Measurements from ENCODE around the gene RFX4.
"Not testable (repeated sequence)": the region's sequence is repeated elsewhere in the genome, so short reads cannot be mapped to it uniquely, and the experiment has no call there.

Gene RFX4

DNA sequence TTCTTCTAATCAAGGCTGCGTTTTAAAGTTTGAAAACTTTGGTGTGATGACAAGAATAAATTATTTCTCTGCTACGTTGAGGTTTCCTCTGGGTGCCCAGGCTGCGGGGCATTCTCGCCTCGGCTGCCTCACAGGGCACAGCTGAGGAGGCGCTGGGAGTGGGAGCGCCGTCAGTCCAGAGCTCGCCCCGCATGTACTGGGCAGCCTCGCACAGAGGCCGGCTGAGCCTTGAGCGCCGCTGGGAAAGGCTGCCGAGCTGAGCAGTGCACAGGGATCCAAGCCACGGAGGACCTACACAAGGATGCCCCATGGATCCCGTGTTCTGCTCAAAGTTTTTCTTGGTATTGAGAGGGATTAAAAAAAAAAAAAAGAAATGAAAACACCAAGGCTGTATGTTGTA lies 11.6 kb downstream of the RFX4 start:
- no peak for DNase-seq

- no peak for DNase-seq
Measured at GRCh38 chr12:106595268-106595667, 12.5 kb downstream of the RFX4 start.

- DNase-seq: no peak
Measured at GRCh38 chr12:106598003-106598402, 15.2 kb downstream of the RFX4 start.

- no peak for DNase-seq
Measured at GRCh38 chr12:106599302-106599701, 16.5 kb downstream of the RFX4 start.

DNA sequence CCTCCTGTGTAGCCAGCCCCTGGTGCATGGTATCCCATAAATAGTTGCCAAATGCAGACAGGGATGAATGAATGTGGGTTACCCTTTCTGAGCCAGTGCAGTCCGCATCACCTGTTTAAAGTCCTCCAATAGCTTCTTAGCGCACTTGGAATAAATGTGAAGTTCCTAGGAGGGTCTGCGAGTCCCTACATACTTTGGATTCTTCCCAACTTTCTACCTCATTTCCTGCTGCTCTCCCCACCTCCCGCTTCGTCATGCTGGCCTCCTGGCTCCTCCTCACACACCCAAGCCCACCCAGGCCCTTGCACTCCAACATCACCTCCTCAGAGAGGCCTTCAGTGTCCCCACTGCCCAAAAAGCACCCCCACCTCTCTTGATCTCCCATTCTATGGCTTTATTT lies 17.7 kb downstream of the RFX4 start:
- no peak for DNase-seq

- DNase-seq: no peak
Measured at GRCh38 chr12:106601031-106601430, 18.2 kb downstream of the RFX4 start.

GRCh38 chr12:106601496-106601895 lies 18.7 kb downstream of the RFX4 start:
- no peak for DNase-seq

- DNase-seq: no peak
Measured at GRCh38 chr12:106602076-106602475, 19.3 kb downstream of the RFX4 start.

GRCh38 chr12:106605254-106605653 lies 22.4 kb downstream of the RFX4 start:
- no peak for DNase-seq

GRCh38 chr12:106620588-106620987 lies 37.8 kb downstream of the RFX4 start:
- not testable (repeated sequence) for DNase-seq

- DNase-seq: no peak
Measured at GRCh38 chr12:106625976-106626375, 43.2 kb downstream of the RFX4 start.

GRCh38 chr12:106629797-106630659 lies 47.2 kb downstream of the RFX4 start:
- no peak for DNase-seq

GRCh38 chr12:106631150-106631549 lies 48.3 kb downstream of the RFX4 start:
- no peak for DNase-seq

GRCh38 chr12:106631797-106632196 lies 49.0 kb downstream of the RFX4 start:
- DNase-seq: no peak

DNA sequence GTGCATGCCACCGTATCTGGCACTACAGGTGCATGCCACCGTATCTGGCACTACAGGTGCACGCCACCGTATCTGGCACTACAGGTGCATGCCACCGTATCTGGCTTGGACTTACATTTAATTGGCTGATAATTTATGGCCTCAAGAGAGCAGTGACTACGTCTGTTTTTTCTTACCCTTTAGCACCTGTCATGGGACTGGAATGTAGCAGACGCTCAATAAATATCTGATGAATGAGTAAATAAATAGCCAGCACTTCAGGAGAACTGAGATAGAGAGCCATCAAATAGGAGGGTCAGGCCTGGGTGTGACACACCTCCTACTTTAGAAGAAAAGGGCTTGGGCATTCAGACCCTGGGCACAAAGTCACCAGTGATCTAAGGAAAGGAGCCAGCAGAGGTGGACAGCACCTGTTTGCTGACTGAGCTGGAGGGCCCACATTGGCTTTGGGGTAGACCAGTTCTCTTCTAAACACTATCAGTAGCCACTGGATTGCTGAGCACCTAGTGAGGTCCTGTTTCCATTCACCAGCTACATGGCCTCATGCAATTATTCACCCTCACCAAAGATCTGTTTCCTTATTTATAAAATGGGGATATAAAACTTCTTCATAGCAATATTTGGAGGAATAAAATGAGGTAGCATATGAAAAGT lies 50.1 kb downstream of the RFX4 start:
- no peak for DNase-seq

DNA sequence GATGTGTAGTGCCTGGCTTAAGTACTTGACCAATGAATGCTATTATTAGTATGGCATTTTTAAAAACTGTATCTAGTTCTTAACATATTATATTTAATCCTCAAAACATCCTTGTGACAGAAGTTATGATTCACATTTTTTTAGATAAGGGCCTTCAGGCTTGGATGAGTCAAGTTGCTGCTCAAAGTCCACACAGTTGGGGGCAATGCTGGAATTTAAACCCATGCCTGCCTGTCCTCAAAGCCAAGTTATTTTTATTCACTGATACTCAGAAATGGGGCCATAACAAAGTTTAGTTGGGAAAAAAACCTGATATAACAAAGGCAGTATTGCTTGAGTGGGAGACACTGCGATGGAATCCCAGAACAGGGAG lies 50.6 kb downstream of the RFX4 start:
- DNase-seq: no peak

DNA sequence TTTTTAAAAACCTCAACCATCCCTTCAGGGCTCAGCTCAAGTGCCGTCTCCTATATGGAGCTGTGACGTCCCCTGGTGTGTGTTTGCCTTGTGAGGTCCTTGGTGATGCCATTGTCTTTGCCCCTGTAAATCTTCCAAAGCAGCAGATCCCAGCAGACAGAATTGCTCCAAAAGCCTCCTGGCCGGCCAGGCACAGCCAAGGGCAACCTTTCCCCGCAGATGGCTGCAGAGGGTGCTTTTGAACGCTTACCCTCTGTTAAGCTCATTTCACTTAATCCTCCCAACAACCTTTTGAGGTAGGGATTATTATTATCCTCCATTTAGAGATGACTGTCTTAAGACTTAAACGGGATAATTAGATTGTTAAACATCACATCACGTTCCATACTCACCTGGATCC lies 51.4 kb downstream of the RFX4 start:
- no peak for DNase-seq

DNA sequence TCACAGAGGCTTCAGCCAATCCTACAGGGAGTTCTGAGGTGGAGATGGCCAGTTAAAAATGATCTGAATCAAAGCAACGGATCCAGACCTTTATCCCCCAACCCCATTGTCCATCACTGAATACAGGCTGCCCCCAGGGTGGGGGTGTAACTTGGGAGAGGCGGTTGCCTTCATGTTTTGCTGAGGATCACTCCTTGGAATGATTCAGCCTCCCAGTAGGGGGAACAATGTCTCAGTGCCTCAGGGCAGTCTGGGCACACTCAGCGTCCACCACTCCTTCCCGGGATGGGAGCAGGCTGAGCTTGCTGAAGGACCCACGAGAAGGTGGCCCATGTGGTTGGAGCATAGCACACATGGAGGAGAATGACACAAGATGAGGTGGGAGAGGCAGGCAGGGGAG lies 60.2 kb downstream of the RFX4 start:
- no peak for DNase-seq

DNA sequence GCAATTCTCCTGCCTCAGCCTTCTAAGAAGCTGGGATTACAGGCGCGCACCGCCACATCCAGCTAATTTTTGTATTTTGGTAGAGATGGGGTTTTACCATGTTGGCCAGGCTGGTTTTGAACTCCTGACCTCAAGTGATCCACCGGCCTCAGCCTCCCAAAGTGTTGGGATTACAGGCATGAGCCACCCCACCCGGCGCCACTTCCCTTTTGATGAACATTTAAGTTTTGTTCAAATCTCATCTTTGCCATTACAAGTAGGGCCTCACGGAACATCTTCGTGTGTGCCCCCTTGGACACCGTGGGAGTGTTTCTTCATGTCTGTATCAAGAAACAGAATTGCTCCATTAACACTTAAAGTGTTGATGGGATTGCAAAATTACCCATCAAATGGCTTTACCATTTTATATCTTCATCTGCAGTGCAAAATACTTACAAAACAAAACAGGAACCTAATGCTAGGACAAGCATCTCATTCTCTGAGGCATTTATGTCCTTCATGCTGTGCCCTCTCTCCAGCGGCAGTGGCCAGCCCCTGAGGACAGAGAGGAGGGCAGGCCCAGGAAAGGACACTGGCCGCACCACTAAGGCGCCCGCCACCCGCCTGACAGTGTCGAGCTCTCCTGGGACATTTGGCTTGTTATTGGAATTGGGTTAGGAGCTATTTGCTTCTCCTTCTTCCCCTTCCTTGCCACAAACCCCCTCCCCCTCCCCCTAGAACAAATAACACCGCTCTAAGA lies 61.7 kb downstream of the RFX4 start:
- no peak for DNase-seq

DNA sequence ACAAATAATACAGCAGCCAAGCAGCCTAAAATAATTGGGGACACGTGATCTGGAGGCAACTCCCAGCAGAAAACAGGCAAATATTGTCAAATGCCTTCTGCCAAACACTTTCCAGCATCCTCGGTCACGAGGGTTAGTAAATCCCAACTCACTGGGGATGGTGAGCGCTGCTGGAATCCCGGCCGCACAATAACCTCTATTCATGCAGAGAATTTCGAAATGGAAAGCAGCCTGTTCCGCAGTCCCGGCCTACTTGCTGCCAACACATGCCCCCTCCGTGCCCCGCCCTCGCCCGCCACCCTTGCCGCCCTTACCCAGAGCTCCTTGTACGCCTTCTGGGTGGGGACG lies 62.2 kb downstream of the RFX4 start:
- no peak for DNase-seq

DNA sequence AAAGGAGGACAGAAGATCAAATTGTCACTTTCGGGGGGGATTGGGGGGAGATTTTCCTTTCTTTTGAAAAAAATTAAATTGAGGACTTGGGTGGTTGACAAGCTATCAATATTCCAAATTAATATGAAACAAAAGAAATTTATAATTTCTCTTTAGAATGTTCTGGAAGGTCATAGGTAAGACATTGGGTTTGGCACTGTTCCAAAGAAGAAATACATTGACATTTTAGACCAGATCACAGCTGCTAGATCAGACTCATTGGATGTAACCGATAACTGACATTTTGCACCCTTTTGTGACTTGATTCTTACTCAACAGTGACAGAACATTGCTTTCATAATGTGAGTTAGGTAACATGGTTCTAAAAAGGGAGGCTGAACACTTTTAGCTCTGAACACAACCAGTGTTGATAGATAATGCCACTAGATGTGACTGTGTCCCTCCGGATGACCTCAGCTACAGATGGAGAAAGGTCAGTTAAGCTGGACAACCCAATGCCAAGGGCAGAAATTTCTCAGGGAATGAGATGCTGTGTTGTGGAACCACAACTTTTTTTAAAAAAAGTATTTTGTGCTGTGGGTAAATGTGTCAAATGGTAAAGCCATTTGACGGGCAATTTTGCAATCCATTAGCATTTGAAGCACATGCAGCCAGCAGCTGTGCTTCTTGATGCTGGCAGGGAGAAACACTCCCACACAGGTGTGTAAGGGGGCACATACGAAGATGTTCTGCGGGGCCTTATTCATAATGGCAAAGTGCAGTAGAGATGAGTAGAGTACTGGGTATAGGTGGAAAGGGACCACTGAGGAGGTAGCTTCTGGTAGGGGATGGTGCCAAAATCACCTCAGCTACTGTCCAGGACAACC lies 62.9 kb downstream of the RFX4 start:
- DNase-seq: no peak

DNA sequence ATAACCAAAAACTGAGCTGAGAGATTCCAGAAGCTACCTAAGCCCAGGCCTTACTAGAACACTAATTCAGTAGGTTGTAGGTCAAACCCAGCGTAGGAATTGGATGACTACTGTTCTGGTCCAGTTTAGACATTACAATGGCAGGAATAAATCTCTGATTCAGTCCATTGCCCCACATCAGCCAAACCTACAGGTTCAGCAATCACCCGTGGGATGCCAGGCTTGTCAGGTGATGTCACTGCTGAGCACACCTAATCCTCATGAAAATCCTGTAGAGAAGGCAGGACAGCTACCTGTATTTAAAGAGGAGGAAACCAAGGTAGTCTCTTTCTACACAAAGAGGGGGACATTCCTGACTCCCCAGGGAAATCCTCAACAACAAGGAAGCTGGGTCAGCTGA lies 63.7 kb downstream of the RFX4 start:
- DNase-seq: no peak
